HepG2 (cell line): ENCODE measurements around the gene MIER1. TPM values are rescaled to one million over a fixed set of nuclear protein-coding genes. Genes with fewer than 3 reads are reported as not detected.

Experiments used
- ATAC-seq: fragments of 200-7000 bp; cut with Tn5 transposase; 3 replicates; pipeline ENCODE4 v1.9.1; 2020; ENCODE audit warnings: mild to moderate bottlenecking, moderate library complexity
- BruUV-seq: library from RNA; stranded (reverse); fragments of 400-500 nt; replicated peaks from 2 replicates; lab custom pipeline; 2021; lab: Mats Ljungman, UMichigan
- CTCF ChIA-PET: fragments of 300-600 bp; formaldehyde crosslinking; extraction: SDS; loops from one replicate; lab custom pipeline; 2021; ENCODE audit warnings: low total read pairs, inconsistent platforms, low intra/inter-chr PET ratio; lab: Yijun Ruan, JAX
- POLR2A ChIA-PET: fragments of 350-600 bp; sonication (Branson Sonifier 250); formaldehyde crosslinking; loops from one replicate; lab custom pipeline; 2020; ENCODE audit warnings: antibody characterized with exemption, inconsistent platforms; lab: Yijun Ruan, JAX
- DNase-seq: peaks from one replicate; pipeline ENCODE4 v3.0.0-alpha.2; 2015; ENCODE audit warnings: low spot score
- FAIRE-seq: peaks from 3 replicates; lab custom pipeline; 2011; peaks lifted over from hg19 to GRCh38; lab: Jason Lieb, UNC
- H2AFZ ChIP-seq: one replicate; pipeline ENCODE4 v1.6.1; 2011; ENCODE audit warnings: low read length, inconsistent platforms
- H3K27ac ChIP-seq: fragments of 300-600 bp; 3 replicates; pipeline ENCODE4 v1.8.0; 2011; ENCODE audit warnings: mixed run types, mild to moderate bottlenecking, mixed read lengths, low read length, inconsistent platforms; ENCODE audit not compliant: insufficient read depth; ENCODE audit errors: extremely low read length
- H3K27me3 ChIP-seq, 2 experiments: fragments of 200-600 bp in 1 of 2; 2 replicates in 1 of 2; 3 replicates in 1 of 2; pipeline versions ENCODE4 v1.6.0 to v1.8.0; 2011; ENCODE audit warnings: low read length in 2 of 2, mild to moderate bottlenecking in 2 of 2, moderate library complexity in 2 of 2, inconsistent platforms in 1 of 2; ENCODE audit not compliant: insufficient read depth in 2 of 2, control insufficient read depth in 1 of 2
- H3K36me3 ChIP-seq, 2 experiments: fragments of 200-600 bp in 1 of 2; replicated peaks in 1 of 2; 2 replicates in 1 of 2; 3 replicates in 1 of 2; pipeline versions ENCODE4 v1.5.1 to v1.8.0; 2011; ENCODE audit warnings: low read length in 2 of 2, inconsistent platforms in 1 of 2; ENCODE audit not compliant: insufficient read depth in 2 of 2, control insufficient read depth in 1 of 2
- H3K4me1 ChIP-seq: 2 replicates; pipeline ENCODE4 v1.5.1; 2012; ENCODE audit warnings: low read length, inconsistent platforms; ENCODE audit not compliant: insufficient read depth
- H3K4me2 ChIP-seq: 2 replicates; pipeline ENCODE4 v1.6.0; 2011; ENCODE audit warnings: low read depth, low read length, inconsistent platforms
- H3K4me3 ChIP-seq, 3 experiments: fragments of 200-600 bp in 1 of 3; sonication (generic), shearing (Covaris generic) in 1 of 3; replicated peaks in 1 of 3; 2 replicates each; pipeline ENCODE4 v1.5.1; 2011 to 2016; ENCODE audit warnings: low read length in 3 of 3, inconsistent platforms in 2 of 3, low read depth in 2 of 3, mild to moderate bottlenecking in 2 of 3, control low read depth in 1 of 3, mixed read lengths in 1 of 3; ENCODE audit not compliant: insufficient read depth in 1 of 3
- H3K79me2 ChIP-seq: one replicate; pipeline ENCODE4 v1.6.1; 2011; ENCODE audit warnings: low read length, inconsistent platforms; ENCODE audit not compliant: insufficient read depth
- H3K9ac ChIP-seq: 2 replicates; pipeline ENCODE4 v1.6.0; 2011; ENCODE audit warnings: mild to moderate bottlenecking, low read depth, low read length, inconsistent platforms; ENCODE audit not compliant: insufficient read depth
- H3K9me3 ChIP-seq: 2 replicates; pipeline ENCODE4 v1.5.1; 2012; ENCODE audit warnings: mild to moderate bottlenecking, low read length
- H4K20me1 ChIP-seq: 2 replicates; pipeline ENCODE4 v1.6.0; 2011; ENCODE audit warnings: inconsistent platforms, mild to moderate bottlenecking, low read length, moderate library complexity; ENCODE audit not compliant: insufficient read depth
- ARID5B ChIP-seq: IDR thresholded peaks from 2 replicates; pipeline ENCODE4 v1.4.0; 2020; ENCODE audit warnings: mild to moderate bottlenecking, missing genetic modification reagents
- ATM ChIP-seq: fragments of 450-650 bp; IDR thresholded peaks from 2 replicates; pipeline ENCODE4 v1.7.1; 2017; ENCODE audit warnings: mild to moderate bottlenecking, borderline replicate concordance
- NR3C1 ChIP-seq: sonication (generic); formaldehyde crosslinking; IDR thresholded peaks from 2 replicates; pipeline ENCODE4 v1.4.0; 2020; ENCODE audit warnings: missing genetic modification reagents
- PAX8 ChIP-seq: sonication (generic); formaldehyde crosslinking; IDR thresholded peaks from 2 replicates; pipeline ENCODE4 v1.8.0; 2022; ENCODE audit warnings: mild to moderate bottlenecking, missing genetic modification reagents, borderline replicate concordance
- PAXIP1 ChIP-seq: sonication (generic); formaldehyde crosslinking; conservative IDR thresholded peaks from 2 replicates; pipeline ENCODE4 v1.4.0; 2020; ENCODE audit warnings: mild to moderate bottlenecking, missing genetic modification reagents, moderate library complexity
- SNAPC2 ChIP-seq: sonication (generic); formaldehyde crosslinking; IDR thresholded peaks from 2 replicates; pipeline ENCODE4 v1.8.1; 2022; ENCODE audit warnings: mild to moderate bottlenecking, missing genetic modification reagents
- STAT6 ChIP-seq: sonication (generic); formaldehyde crosslinking; IDR thresholded peaks from 2 replicates; pipeline ENCODE4 v1.4.0; 2020; ENCODE audit warnings: missing genetic modification reagents, mild to moderate bottlenecking, borderline replicate concordance
- TERF1 ChIP-seq: sonication (generic); formaldehyde crosslinking; IDR thresholded peaks from 2 replicates; pipeline ENCODE4 v1.8.0; 2022; ENCODE audit warnings: mild to moderate bottlenecking, missing genetic modification reagents, moderate library complexity
- THRA ChIP-seq: sonication (generic); formaldehyde crosslinking; IDR thresholded peaks from 2 replicates; pipeline ENCODE4 v1.4.0; 2020; ENCODE audit warnings: missing genetic modification reagents, borderline replicate concordance
- ZNF20 ChIP-seq: sonication (generic); formaldehyde crosslinking; IDR thresholded peaks from 2 replicates; pipeline ENCODE4 v1.4.0; 2020; ENCODE audit warnings: mild to moderate bottlenecking, moderate library complexity, missing genetic modification reagents
- ZNF282 ChIP-seq: fragments of 450-650 bp; IDR thresholded peaks from 2 replicates; pipeline ENCODE4 v1.6.1; 2018; ENCODE audit not compliant: partially characterized antibody
- WGBS: methylation state at CpG from one replicate; pipeline ENCODE4 v1.1.6; 2017; ENCODE audit warnings: low lambda C conversion rate; 5-methylcytosine and 5-hydroxymethylcytosine counted together
- in situ Hi-C: cut with HindIII; loops from 2 replicates; pipeline ENCODE4 v1.10.0; 2017; ENCODE audit warnings: low pct_unique_long_range_greater_than_20kb; ENCODE audit not compliant: extremely low pct_ligation_motif_present
- intact Hi-C: fragments of 100-400 bp; cut with micrococcal nuclease; formaldehyde crosslinking; loops from one replicate; pipeline ENCODE4 v1.10.0; 2022; ENCODE audit not compliant: unreplicated experiment
- polyA plus RNA-seq, 8 experiments: library from polyadenylated mRNA; depleted of rRNA in 3 of 8; stranded (reverse) in 7 of 8; unstranded in 1 of 8; fragments of >200 nt; fragmentation: Illumina TruSeq in 4 of 8; extraction: Trizol in 4 of 8; gene quantifications; 2 replicates each; pipeline versions ENCODE4 v1.2.1 to v1.2.3, GENCODE V29; 2011 to 2016; ENCODE audit warnings: low read depth in 4 of 8, missing spikeins in 1 of 8, mixed read lengths in 1 of 8; ENCODE audit not compliant: insufficient read depth in 1 of 8
- total RNA-seq, 5 experiments: library from RNA; depleted of rRNA; stranded (reverse); fragments of >200 nt; fragmentation: Illumina TruSeq; extraction: Trizol; gene quantifications; 2 replicates each; pipeline ENCODE4 v1.2.3, GENCODE V29; 2016; ENCODE audit warnings: low read depth in 1 of 5

The MIER1 gene
- total and polyA plus RNA-seq, 2 of the 13 experiments (the other 11 are each of a cell fraction or from before 2014, with no cell fraction given): 7.0 to 30.4 TPM

GRCh38 chr1:66932291-66932690, 7.5 kb downstream of the MIER1 start:
- peak overlapping the region; percentile 90 for H3K9ac ChIP-seq
- ChIA-PET POLR2A (interaction anchor here (3.1 kb wide), 1 partner anchor 12 kb away, joined by 14 read pairs; no protein-coding TSS in a partner anchor), CTCF (no interaction called here)
- no peak for DNase-seq
- no peaks in the 10 kb centered on the region for H3K36me3 ChIP-seq
- in situ Hi-C loops (loop anchor here (25.0 kb wide), 1 partner anchor 480 kb away; no protein-coding TSS in a partner anchor), intact Hi-C loops (loop anchor here (10.0 kb wide), 1 partner anchor 213 kb away; no protein-coding TSS in a partner anchor)
- H3K79me2 ChIP-seq: peaks cover 69% of the 10 kb centered on the region
- H3K4me3 ChIP-seq: peak overlapping the region; percentile 18 to 98 (median 93); a peak in 5 of 6 replicates
- FAIRE-seq: no peak
- peak overlapping the region; percentile 27 for H3K27ac ChIP-seq
- 29% methylated on average over 2 of the region's 2 CpGs for WGBS
- H3K27me3 ChIP-seq: no peaks in the 10 kb centered on the region; a peak in 1 of 5 replicates
- ATAC-seq: no peak
- H2AFZ ChIP-seq: no peak overlapping the region
- H3K4me1 ChIP-seq: peaks cover 54% of the 10 kb centered on the region
- BruUV-seq: no TSS peak
- no peaks in the 10 kb centered on the region for H3K9me3 ChIP-seq
- peak overlapping the region; percentile 97 for H3K4me2 ChIP-seq
- H4K20me1 ChIP-seq: 0 out of 2 replicates have a peak, but pooled peaks cover 5% of the 10 kb centered on the region
- TF ChIP-seq PAXIP1 (no peak), SNAPC2 (CRISPR knock-in tag) (no peak), PAX8 (CRISPR knock-in tag) (no peak), ATM (no peak), TERF1 (no peak), NR3C1 (no peak), ARID5B (CRISPR knock-in tag) (no peak), ZNF20 (CRISPR knock-in tag) (no peak), ZNF282 (no peak), STAT6 (CRISPR knock-in tag) (no peak), THRA (CRISPR knock-in tag) (no peak)
